ENCODE data around the gene MAML2.

DNA sequence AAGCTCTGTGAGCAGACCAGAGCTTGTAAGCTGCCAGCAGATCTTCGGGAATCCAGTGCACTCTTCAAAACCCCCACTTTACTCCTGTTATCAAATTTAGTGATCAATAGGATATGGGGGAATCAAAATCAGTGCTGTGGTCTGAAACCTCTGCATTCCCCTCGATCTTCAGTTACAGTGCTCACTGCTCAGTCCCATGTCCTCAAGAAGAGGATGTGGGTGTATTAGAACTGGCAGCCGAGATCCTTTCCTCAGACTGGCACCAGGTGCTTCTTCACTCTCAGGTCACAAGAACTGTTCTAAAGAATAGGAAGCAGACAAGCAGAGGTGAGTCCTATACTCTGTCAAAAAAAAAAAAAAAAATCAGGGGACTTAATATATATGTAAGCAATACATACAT lies 15.3 kb upstream of the MAML2 start:
- TF ChIP-seq CTCF (IDR thresholded peaks at IDR 0.05) (no peak), POLR2A (IDR thresholded peaks at IDR 0.05) (no peak), EP300 (IDR thresholded peaks at IDR 0.05; ENCODE audit: low read depth) (no peak), POLR2AphosphoS5 (IDR thresholded peaks at IDR 0.05) (no peak)
